ENCODE measurements around the gene ZNF407.

Gene ZNF407

GRCh38 chr18:74826572-74826971 is 228.9 kb downstream of the ZNF407 start (continued):
- TF ChIP-seq ZNF416 (tag by site-specific recombination; IDR thresholded peaks at IDR 0.05) (no peak), ZNF426 (tag by site-specific recombination; IDR thresholded peaks at IDR 0.05) (no peak)

DNA sequence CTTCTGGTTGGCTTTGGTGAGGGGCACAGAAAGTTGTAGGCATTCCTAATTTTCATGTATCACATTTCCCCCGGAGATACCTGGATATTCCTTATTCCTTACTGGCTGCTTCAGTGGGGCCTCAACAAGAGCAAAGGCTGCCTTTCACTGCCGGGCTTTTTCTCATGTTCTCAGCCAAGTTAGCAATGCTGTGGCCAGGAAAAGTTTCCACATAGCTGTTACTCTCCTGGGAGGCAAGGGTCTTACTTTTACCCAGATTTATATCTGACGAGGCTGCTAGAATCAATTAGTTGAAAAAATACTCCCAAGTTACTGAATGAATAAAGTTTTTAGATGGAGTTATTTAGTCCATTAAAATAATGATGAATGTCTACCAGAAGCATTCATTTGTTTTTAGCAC is 230.5 kb downstream of the ZNF407 start:
- Histone ChIP-seq H3K27ac (ENCODE audit: extremely low read depth, low read depth, low read length) (no peak overlapping the region), H3K4me3 (ENCODE audit: low read depth, low read length) (no peak overlapping the region), H3K36me3 (ENCODE audit: control insufficient read depth in 2 of 2, insufficient read depth in 1 of 2, low read length in 2 of 2) (no peaks in the 10 kb centered on the region), H3K4me1 (ENCODE audit: control insufficient read depth, insufficient read depth, low read length) (no peaks in the 10 kb centered on the region), H3K9me3 (ENCODE audit: control insufficient read depth, insufficient read depth, low read depth, low read length) (no peaks in the 10 kb centered on the region)
- ChIA-PET CTCF (interaction anchor here (0.6 to 1.6 kb wide), 3 partner anchors 8 to 15 kb away, joined by 3 to 9 read pairs (median 3); no protein-coding TSS in a partner anchor), POLR2A (no interaction called here)
- TF ChIP-seq ZNF555 (tag by site-specific recombination; conservative IDR thresholded peaks at IDR 0.05), result no peak
- TF ChIP-seq, protein P1, sequence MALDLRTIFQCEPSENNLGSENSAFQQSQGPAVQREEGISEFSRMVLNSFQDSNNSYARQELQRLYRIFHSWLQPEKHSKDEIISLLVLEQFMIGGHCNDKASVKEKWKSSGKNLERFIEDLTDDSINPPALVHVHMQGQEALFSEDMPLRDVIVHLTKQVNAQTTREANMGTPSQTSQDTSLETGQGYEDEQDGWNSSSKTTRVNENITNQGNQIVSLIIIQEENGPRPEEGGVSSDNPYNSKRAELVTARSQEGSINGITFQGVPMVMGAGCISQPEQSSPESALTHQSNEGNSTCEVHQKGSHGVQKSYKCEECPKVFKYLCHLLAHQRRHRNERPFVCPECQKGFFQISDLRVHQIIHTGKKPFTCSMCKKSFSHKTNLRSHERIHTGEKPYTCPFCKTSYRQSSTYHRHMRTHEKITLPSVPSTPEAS (tag by site-specific recombination; IDR thresholded peaks at IDR 0.05), result no peak

- CTCF ChIA-PET, result interaction anchor here (1.4 kb wide), 1 partner anchor 11 kb away, joined by 3 read pairs; no protein-coding TSS in a partner anchor
These were observed 234.0 kb downstream of the ZNF407 start for GRCh38 chr18:74831571-74832250.

GRCh38 chr18:74832381-74832780 is 234.7 kb downstream of the ZNF407 start:
- Histone ChIP-seq H3K36me3 (ENCODE audit: control insufficient read depth in 2 of 2, insufficient read depth in 1 of 2, low read length in 2 of 2) (no peaks in the 10 kb centered on the region), H3K4me3 (ENCODE audit: low read depth, low read length) (no peak overlapping the region), H3K9me3 (ENCODE audit: control insufficient read depth, insufficient read depth, low read depth, low read length) (no peaks in the 10 kb centered on the region), H3K4me1 (ENCODE audit: control insufficient read depth, insufficient read depth, low read length) (peaks cover 6% of the 10 kb centered on the region; the same call in 1 of the 2 replicates), H3K27ac (ENCODE audit: extremely low read depth, low read depth, low read length) (no peak overlapping the region)
- ChIA-PET POLR2A (no interaction called here), CTCF (no interaction called here)
- TF ChIP-seq GLIS2 (tag by site-specific recombination; IDR thresholded peaks at IDR 0.05) (no peak), ZNF76 (tag by site-specific recombination; IDR thresholded peaks at IDR 0.05; ENCODE audit: borderline replicate concordance, low read depth) (no peak), ZNF280D (tag by site-specific recombination; IDR thresholded peaks at IDR 0.05) (no peak), ZNF18 (tag by site-specific recombination; IDR thresholded peaks at IDR 0.05) (no peak), ZNF664 (tag by site-specific recombination; IDR thresholded peaks at IDR 0.05) (no peak), ZBTB7A (tag by site-specific recombination; IDR thresholded peaks at IDR 0.05; ENCODE audit: low read depth) (no peak), ZNF184 (tag by site-specific recombination; IDR thresholded peaks at IDR 0.05) (no peak), ZNF202 (tag by site-specific recombination; IDR thresholded peaks at IDR 0.05; ENCODE audit: borderline replicate concordance) (no peak), ZNF510 (tag by site-specific recombination; IDR thresholded peaks at IDR 0.05; ENCODE audit: insufficient replicate concordance) (no peak), INSM2 (tag by site-specific recombination; IDR thresholded peaks at IDR 0.05) (no peak), ZNF169 (tag by site-specific recombination; IDR thresholded peaks at IDR 0.05) (no peak)

More at GRCh38 chr18:74831571-74832250, 234.0 kb downstream of the ZNF407 start:
- no peaks in the 10 kb centered on the region for H3K36me3 ChIP-seq (ENCODE audit: control insufficient read depth in 2 of 2, insufficient read depth in 1 of 2, low read length in 2 of 2)
- H3K9me3 ChIP-seq (ENCODE audit: control insufficient read depth, insufficient read depth, low read depth, low read length), result no peaks in the 10 kb centered on the region
- H3K4me3 ChIP-seq (ENCODE audit: low read depth, low read length), result no peak overlapping the region
- no peak for TF ChIP-seq HOXC10 (CRISPR knock-in tag; IDR thresholded peaks at IDR 0.05)
- TF ChIP-seq GLIS2 (tag by site-specific recombination; IDR thresholded peaks at IDR 0.05), result no peak
- TF ChIP-seq ZNF341 (tag by site-specific recombination; IDR thresholded peaks at IDR 0.05; ENCODE audit: low read depth), result no peak
- TF ChIP-seq ZNF792 (tag by site-specific recombination; IDR thresholded peaks at IDR 0.05), result no peak
- no peak for TF ChIP-seq ZEB2 (tag by site-specific recombination; IDR thresholded peaks at IDR 0.05)
- no peak for TF ChIP-seq ZNF704 (tag by site-specific recombination; IDR thresholded peaks at IDR 0.05)
- TF ChIP-seq SP3 (tag by site-specific recombination; IDR thresholded peaks at IDR 0.05), result no peak
- TF ChIP-seq SETDB1 (IDR thresholded peaks at IDR 0.05; ENCODE audit: insufficient read length, low read length), result no peak
- TF ChIP-seq SCRT2 (tag by site-specific recombination; IDR thresholded peaks at IDR 0.05), result no peak
- TF ChIP-seq GFI1B (tag by site-specific recombination; IDR thresholded peaks at IDR 0.05), result no peak
- peaks cover 5% of the 10 kb centered on the region; the same call in 1 of the 2 replicates for H3K4me1 ChIP-seq (ENCODE audit: control insufficient read depth, insufficient read depth, low read length)
- POLR2A ChIA-PET, result no interaction called here
- no peak overlapping the region for H3K27ac ChIP-seq (ENCODE audit: extremely low read depth, low read depth, low read length)

All from HEK293 (cell line).